Cardiac fibroblast (primary cell): Measurements from ENCODE around the gene GRIN2D.

Experiments
- DNase-seq, 2 donors: peaks; one replicate each; pipeline versions ENCODE4 v3.0.0 to v3.0.0-alpha.2; 2010; ENCODE audit warnings: low read depth in 2 of 2
- H3K4me3 ChIP-seq, 2 donors: replicated peaks in 1 of 2; 1 replicate in 1 of 2; 2 replicates in 1 of 2; pipeline ENCODE4 v1.5.1; 2011; ENCODE audit warnings: low read depth in 2 of 2, low read length in 2 of 2, mild to moderate bottlenecking in 2 of 2, moderate library complexity in 1 of 2
- CTCF ChIP-seq: IDR thresholded peaks from one replicate; pipeline ENCODE4 v1.5.1; 2011; ENCODE audit warnings: low read depth, mild to moderate bottlenecking, low read length, inconsistent platforms

Gene GRIN2D

GRCh38 chr19:48351341-48351752, 42.1 kb upstream of the GRIN2D start:
- DNase-seq, result peak; percentile 66 to 68
- peak; percentile 85 for TF ChIP-seq CTCF
- no peak overlapping the region for H3K4me3 ChIP-seq

GRCh38 chr19:48353677-48354076, 39.8 kb upstream of the GRIN2D start:
- no peak overlapping the region for H3K4me3 ChIP-seq
- DNase-seq, result no peak
- TF ChIP-seq CTCF, result no peak

- DNase-seq, result no peak
- no peak for TF ChIP-seq CTCF
- no peak overlapping the region for H3K4me3 ChIP-seq
Observed at GRCh38 chr19:48354332-48354992, 39.0 kb upstream of the GRIN2D start.

- DNase-seq, result no peak
- H3K4me3 ChIP-seq, result no peak overlapping the region
- TF ChIP-seq CTCF, result no peak
Observed at GRCh38 chr19:48355365-48355954, 38.0 kb upstream of the GRIN2D start.

GRCh38 chr19:48359123-48359522, 34.3 kb upstream of the GRIN2D start:
- no peak for DNase-seq
- TF ChIP-seq CTCF, result no peak
- no peak overlapping the region for H3K4me3 ChIP-seq

- no peak for DNase-seq
- H3K4me3 ChIP-seq, result no peak overlapping the region
- TF ChIP-seq CTCF, result no peak
Observed at GRCh38 chr19:48361912-48362311, 31.6 kb upstream of the GRIN2D start.
